Neuronal stem cell (in vitro differentiated cells): ENCODE results near the gene ISCA2.

Experiments used
- DNase-seq: peaks from one replicate; pipeline ENCODE4 v3.0.0-alpha.2; 2013; ENCODE audit warnings: low spot score
- H2AFZ ChIP-seq: one replicate; pipeline ENCODE4 v1.6.1; 2013; ENCODE audit warnings: mild to moderate bottlenecking, low read length, inconsistent platforms
- H2AK5ac ChIP-seq: 2 replicates; pipeline ENCODE4 v1.6.1; 2013; ENCODE audit warnings: low read depth, mild to moderate bottlenecking, inconsistent platforms, low read length, moderate library complexity, mixed read lengths
- H2BK120ac ChIP-seq: 2 replicates; pipeline ENCODE4 v1.6.1; 2013; ENCODE audit warnings: low read depth, mild to moderate bottlenecking, inconsistent platforms, low read length, moderate library complexity, mixed read lengths
- H2BK12ac ChIP-seq: one replicate; pipeline ENCODE4 v1.6.1; 2013; ENCODE audit warnings: low read length, inconsistent platforms
- H2BK15ac ChIP-seq: 2 replicates; pipeline ENCODE4 v1.6.1; 2013; ENCODE audit warnings: mild to moderate bottlenecking, low read length, inconsistent platforms, mixed read lengths
- H2BK5ac ChIP-seq: one replicate; pipeline ENCODE4 v1.6.1; 2013; ENCODE audit warnings: inconsistent platforms, mild to moderate bottlenecking, low read length, moderate library complexity
- H3K14ac ChIP-seq: one replicate; pipeline ENCODE4 v1.6.1; 2013; ENCODE audit warnings: low read length, inconsistent platforms
- H3K18ac ChIP-seq: 2 replicates; pipeline ENCODE4 v1.6.1; 2013; ENCODE audit warnings: low read length, inconsistent platforms
- H3K23ac ChIP-seq: 2 replicates; pipeline ENCODE4 v1.6.1; 2013; ENCODE audit warnings: low read depth, mild to moderate bottlenecking, mixed read lengths, low read length, inconsistent platforms; ENCODE audit not compliant: poor library complexity
- H3K27ac ChIP-seq: replicated peaks from 3 replicates; pipeline ENCODE4 v1.5.1; 2013; ENCODE audit warnings: low read length, inconsistent platforms
- H3K27me3 ChIP-seq, 3 experiments: 2 replicates each; pipeline ENCODE4 v1.6.1; 2013; ENCODE audit warnings: low read length in 3 of 3, mild to moderate bottlenecking in 2 of 3, inconsistent platforms in 1 of 3, low read depth in 1 of 3, mixed read lengths in 1 of 3, moderate library complexity in 1 of 3; ENCODE audit not compliant: control insufficient read depth in 3 of 3, insufficient read depth in 3 of 3
- H3K36me3 ChIP-seq, 2 donors: replicated peaks in 1 of 2; 2 replicates each; pipeline ENCODE4 v1.6.1; 2013; ENCODE audit warnings: low read length in 2 of 2; ENCODE audit not compliant: control insufficient read depth in 2 of 2, insufficient read depth in 2 of 2
- H3K4ac ChIP-seq: 2 replicates; pipeline ENCODE4 v1.6.1; 2013; ENCODE audit warnings: inconsistent platforms, mild to moderate bottlenecking, low read length, moderate library complexity
- H3K4me1 ChIP-seq, 2 donors: 1 replicate in 1 of 2; 2 replicates in 1 of 2; pipeline ENCODE4 v1.6.1; 2013; ENCODE audit warnings: low read length in 2 of 2, low read depth in 1 of 2; ENCODE audit not compliant: control insufficient read depth in 2 of 2, insufficient read depth in 1 of 2
- H3K4me2 ChIP-seq: one replicate; pipeline ENCODE4 v1.6.1; 2013; ENCODE audit warnings: mild to moderate bottlenecking, low read length, inconsistent platforms; ENCODE audit not compliant: insufficient read depth, poor library complexity, severe bottlenecking
- H3K4me3 ChIP-seq, 2 donors: 2 replicates each; pipeline ENCODE4 v1.5.1; 2013; ENCODE audit warnings: low read length in 2 of 2, mild to moderate bottlenecking in 2 of 2, inconsistent platforms in 1 of 2, moderate library complexity in 1 of 2
- H3K79me1 ChIP-seq: one replicate; pipeline ENCODE4 v1.6.1; 2013; ENCODE audit warnings: low read depth, mild to moderate bottlenecking, inconsistent platforms, low read length, moderate library complexity
- H3K9ac ChIP-seq: one replicate; pipeline ENCODE4 v1.6.1; 2013; ENCODE audit warnings: mild to moderate bottlenecking, low read depth, low read length, inconsistent platforms; ENCODE audit not compliant: poor library complexity
- H3K9me3 ChIP-seq, 2 donors: replicated peaks in 1 of 2; 2 replicates each; pipeline versions ENCODE3 to v1.6.1; 2013; ENCODE audit warnings: low read length in 2 of 2, mild to moderate bottlenecking in 2 of 2, inconsistent platforms in 1 of 2, low read depth in 1 of 2, mixed read lengths in 1 of 2, moderate library complexity in 1 of 2; ENCODE audit not compliant: control insufficient read depth in 2 of 2, insufficient read depth in 1 of 2
- H4K8ac ChIP-seq: one replicate; pipeline ENCODE4 v1.6.1; 2013; ENCODE audit warnings: low read depth, mild to moderate bottlenecking, inconsistent platforms, low read length, moderate library complexity
- H4K91ac ChIP-seq: one replicate; pipeline ENCODE4 v1.6.1; 2013; ENCODE audit warnings: low read length, low read depth, mild to moderate bottlenecking, inconsistent platforms; ENCODE audit not compliant: poor library complexity
- WGBS, 2 donors: extraction: QIAGEN DNeasy Blood & Tissue Kit; methylation state at CpG; one replicate each; pipeline ENCODE4 v1.1.7; 2013; ENCODE audit warnings: missing lambda C conversion rate in 2 of 2, mixed read lengths in 1 of 2; ENCODE audit not compliant: insufficient read length in 2 of 2, insufficient replicate concordance in 1 of 2; ENCODE audit errors: extremely low coverage in 2 of 2; 5-methylcytosine and 5-hydroxymethylcytosine counted together

The ISCA2 gene

GRCh38 chr14:74543771-74544438, 50.3 kb downstream of the ISCA2 start:
- no peak overlapping the region for H3K23ac ChIP-seq
- no peak overlapping the region for H3K14ac ChIP-seq
- H3K36me3 ChIP-seq, result no peaks in the 10 kb centered on the region
- H3K27me3 ChIP-seq, result peaks cover 0 to 33% (median 0%) of the 10 kb centered on the region in 3 experiments
- H3K4ac ChIP-seq, result no peak overlapping the region
- H2BK120ac ChIP-seq, result no peak overlapping the region
- no peak overlapping the region for H3K4me3 ChIP-seq
- H3K27ac ChIP-seq, result no peak overlapping the region
- no peak overlapping the region for H2AFZ ChIP-seq
- H4K91ac ChIP-seq, result no peak overlapping the region
- H3K4me1 ChIP-seq, result peaks cover 0 to 3% of the 10 kb centered on the region in 2 donors
- no CpG with 5 or more reads among the region's 5 CpGs for WGBS, 2 donors
- no peaks in the 10 kb centered on the region for H3K9me3 ChIP-seq
- H2BK5ac ChIP-seq, result no peak overlapping the region
- no peak for DNase-seq
- no peak overlapping the region for H2AK5ac ChIP-seq
- H3K4me2 ChIP-seq, result no peak overlapping the region
- H4K8ac ChIP-seq, result no peak overlapping the region
- H3K9ac ChIP-seq, result no peak overlapping the region
- no peak overlapping the region for H2BK15ac ChIP-seq
- H2BK12ac ChIP-seq, result no peak overlapping the region
- no peaks in the 10 kb centered on the region for H3K79me1 ChIP-seq
- no peak overlapping the region for H3K18ac ChIP-seq

DNA sequence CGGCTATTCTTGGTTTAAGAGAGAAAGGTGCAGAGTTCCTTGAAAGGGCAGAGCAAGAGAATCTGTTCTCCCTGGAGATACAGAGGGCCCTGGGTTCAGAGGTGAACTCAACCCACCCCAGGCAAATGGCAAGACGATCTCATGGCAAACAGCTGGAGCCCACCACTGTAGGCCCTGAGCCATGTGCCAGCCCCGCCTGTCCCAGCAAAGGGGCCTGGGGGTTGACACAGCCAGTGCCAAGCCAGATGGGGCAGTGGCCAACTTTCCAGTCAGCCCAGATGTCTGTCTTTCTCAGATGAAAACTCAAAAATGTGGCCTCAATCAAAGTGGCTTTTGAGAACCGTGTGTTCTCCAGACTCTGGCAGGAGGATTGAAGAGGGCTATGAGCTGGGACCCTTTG, 51.8 kb downstream of the ISCA2 start:
- Histone ChIP-seq H3K9ac (no peak overlapping the region), H2BK120ac (no peak overlapping the region), H2BK15ac (no peak overlapping the region), H3K4ac (no peak overlapping the region), H3K4me1 (peaks cover 0 to 3% of the 10 kb centered on the region in 2 donors), H3K23ac (no peak overlapping the region), H4K8ac (no peak overlapping the region), H3K14ac (no peak overlapping the region), H3K36me3 (no peaks in the 10 kb centered on the region), H3K27me3 (peaks cover 0 to 37% (median 0%) of the 10 kb centered on the region in 3 experiments), H2BK12ac (no peak overlapping the region), H3K4me2 (no peak overlapping the region), H3K27ac (no peak overlapping the region), H3K79me1 (no peaks in the 10 kb centered on the region), H4K91ac (no peak overlapping the region), H2AK5ac (no peak overlapping the region), H3K18ac (no peak overlapping the region), H2AFZ (no peak overlapping the region), H2BK5ac (no peak overlapping the region), H3K4me3 (no peak overlapping the region), H3K9me3 (no peaks in the 10 kb centered on the region)
- no peak for DNase-seq
- no CpG with 5 or more reads among the region's 4 CpGs for WGBS, 2 donors

DNA sequence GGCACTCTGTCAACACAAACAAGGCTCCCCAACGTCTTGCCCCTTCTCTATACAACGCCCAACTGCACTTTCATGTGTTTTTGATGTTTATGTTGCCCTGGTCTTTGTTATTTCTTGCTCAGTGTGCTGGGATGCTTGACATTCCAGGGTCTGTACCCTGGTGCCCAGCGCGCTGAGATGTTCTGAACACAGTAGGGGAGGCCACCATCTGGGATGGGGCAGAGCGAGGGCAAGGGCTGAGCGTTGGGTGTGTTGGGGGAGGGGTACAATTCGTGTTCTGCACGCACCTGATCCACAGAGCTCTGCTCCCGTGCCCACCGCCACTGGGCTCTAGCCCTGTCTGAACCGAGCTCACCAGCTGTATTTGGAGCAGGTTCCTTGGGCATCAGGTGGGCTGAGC, 52.9 kb downstream of the ISCA2 start:
- no peak overlapping the region for H3K4ac ChIP-seq
- H3K36me3 ChIP-seq, result no peaks in the 10 kb centered on the region
- no peak overlapping the region for H4K91ac ChIP-seq
- no peak overlapping the region for H4K8ac ChIP-seq
- peaks cover 3 to 7% of the 10 kb centered on the region in 2 donors for H3K4me1 ChIP-seq
- H3K79me1 ChIP-seq, result no peaks in the 10 kb centered on the region
- H3K23ac ChIP-seq, result no peak overlapping the region
- no peak overlapping the region for H3K18ac ChIP-seq
- no peak overlapping the region for H3K4me3 ChIP-seq
- peak overlapping the region; percentile 5 for H2AK5ac ChIP-seq
- H3K9me3 ChIP-seq, result no peaks in the 10 kb centered on the region
- H2BK12ac ChIP-seq, result no peak overlapping the region
- no peak for DNase-seq
- no peak overlapping the region for H2BK5ac ChIP-seq
- H3K27ac ChIP-seq, result no peak overlapping the region
- no peak overlapping the region for H3K4me2 ChIP-seq
- no peak overlapping the region for H2BK120ac ChIP-seq
- H3K27me3 ChIP-seq, result peaks cover 0 to 44% (median 0%) of the 10 kb centered on the region in 3 experiments
- no peak overlapping the region for H2AFZ ChIP-seq
- no peak overlapping the region for H3K9ac ChIP-seq
- no CpG with 5 or more reads among the region's 11 CpGs for WGBS, 2 donors
- H3K14ac ChIP-seq, result no peak overlapping the region
- H2BK15ac ChIP-seq, result no peak overlapping the region
